Vagina (tissue), 2 donors: Measurements from ENCODE around the gene TBC1D2. TPM values are rescaled to one million over a fixed set of nuclear protein-coding genes. Genes with fewer than 3 reads are reported as not detected.
A peak's percentile ranks its signal among the peaks of the same experiment; 100 is the strongest.

Experiments used
- DNase-seq, 2 donors: peaks; one replicate each; pipeline ENCODE4 v3.0.0-alpha.2; 2017; ENCODE audit errors: extremely low spot score in 2 of 2
- H3K27ac ChIP-seq: fragments of 200-600 bp; sonication (generic); one replicate; pipeline ENCODE4 v1.5.1; 2019
- H3K27me3 ChIP-seq: fragments of 200-600 bp; sonication (generic); one replicate; pipeline ENCODE4 v1.5.1; 2019
- H3K36me3 ChIP-seq, 2 donors: fragments of 200-600 bp; sonication (generic); one replicate each; pipeline ENCODE4 v1.5.1; 2017 to 2019
- H3K4me1 ChIP-seq: fragments of 200-600 bp; sonication (generic); one replicate; pipeline ENCODE4 v1.5.1; 2019
- H3K4me3 ChIP-seq, 2 donors: fragments of 200-600 bp; sonication (generic); 1 replicate in 1 of 2; 2 replicates in 1 of 2; pipeline ENCODE4 v1.5.1; 2016 to 2019
- H3K9me3 ChIP-seq: fragments of 200-600 bp; sonication (generic); one replicate; pipeline ENCODE4 v1.5.1; 2019
- POLR2A ChIP-seq, 2 donors: fragments of 450-650 bp; IDR thresholded peaks; one replicate each; pipeline ENCODE4 v1.6.1; 2017; ENCODE audit warnings: antibody characterized with exemption in 2 of 2, mild to moderate bottlenecking in 2 of 2, moderate library complexity in 2 of 2
- POLR2AphosphoS5 ChIP-seq, 2 donors: sonication (generic); formaldehyde crosslinking; IDR thresholded peaks; one replicate each; pipeline ENCODE4 v1.9.0; 2017; ENCODE audit warnings: antibody characterized with exemption in 2 of 2, mild to moderate bottlenecking in 2 of 2, low read depth in 1 of 2; ENCODE audit not compliant: insufficient read depth in 1 of 2
- intact Hi-C: fragments of 100-400 bp; cut with DNase I; formaldehyde crosslinking; loops from one replicate; pipeline ENCODE4 v1.15.1; 2023
- total RNA-seq: library from RNA; depleted of rRNA; stranded (reverse); fragments of >200 nt; gene quantifications from one replicate; pipeline ENCODE4 v1.2.3, GENCODE V29; 2016
- TF ChIP-seq, protein P1 (sequence below), 3 experiments: fragments of 450-650 bp in 2 of 3; fragments of 200-600 bp in 1 of 3; sonication (generic) in 1 of 3; IDR thresholded peaks; one replicate each; pipeline ENCODE4 v1.5.1; 2017 to 2019; ENCODE audit warnings: antibody characterized with exemption in 3 of 3, mild to moderate bottlenecking in 2 of 3, moderate library complexity in 2 of 3

TBC1D2 gene
- total RNA-seq, 1 donor from 2014 or later: 28.0 TPM

DNA sequence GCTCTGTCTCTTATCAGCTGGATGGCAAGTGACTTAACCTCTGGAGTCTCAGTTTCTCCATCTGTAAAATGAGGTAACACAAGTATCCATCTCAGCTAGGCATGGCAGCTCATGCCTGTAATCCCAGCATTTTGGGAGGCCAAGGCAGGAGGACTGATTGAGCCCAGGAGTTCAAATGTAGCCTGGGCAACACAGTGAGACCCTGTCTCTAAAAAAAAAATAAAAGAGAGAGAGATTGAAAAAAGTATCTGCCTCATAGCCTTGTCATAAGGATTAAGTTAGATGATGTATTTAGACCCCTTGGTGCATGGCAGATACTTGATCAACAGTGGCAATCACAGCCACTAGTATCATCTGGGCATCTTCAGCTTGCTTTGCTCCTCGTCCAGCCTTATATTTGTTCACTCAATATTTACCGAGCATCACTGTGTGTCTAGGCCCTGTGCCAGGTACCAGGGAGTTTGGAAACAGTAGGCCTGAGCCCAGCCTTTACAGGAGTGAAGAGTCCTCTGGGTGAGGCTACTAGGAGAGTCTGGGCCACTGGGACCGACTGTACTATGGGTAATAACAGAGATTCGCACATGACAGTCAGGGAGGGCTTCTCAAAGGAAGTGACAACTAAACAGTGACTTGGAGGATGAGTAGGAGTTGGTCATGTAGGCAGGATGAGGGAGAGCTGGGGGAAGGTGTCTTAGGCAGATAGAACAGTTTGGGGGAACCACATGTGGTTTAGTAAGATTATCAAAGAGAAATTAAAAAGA, 97.2 kb downstream of the TBC1D2 start:
- intact Hi-C loops: no loop called here
- no peaks in the 10 kb centered on the region for H3K36me3 ChIP-seq
- H3K27ac ChIP-seq: no peak overlapping the region
- no peaks in the 10 kb centered on the region for H3K27me3 ChIP-seq
- H3K4me1 ChIP-seq: peaks cover 9% of the 10 kb centered on the region
- DNase-seq: no peak
- TF ChIP-seq POLR2A (IDR thresholded peaks at IDR 0.05) (no peak), POLR2AphosphoS5 (IDR thresholded peaks at IDR 0.05; ENCODE audit: insufficient read depth in 1 of 2, low read depth in 1 of 2) (no peak)
- TF ChIP-seq, protein P1, sequence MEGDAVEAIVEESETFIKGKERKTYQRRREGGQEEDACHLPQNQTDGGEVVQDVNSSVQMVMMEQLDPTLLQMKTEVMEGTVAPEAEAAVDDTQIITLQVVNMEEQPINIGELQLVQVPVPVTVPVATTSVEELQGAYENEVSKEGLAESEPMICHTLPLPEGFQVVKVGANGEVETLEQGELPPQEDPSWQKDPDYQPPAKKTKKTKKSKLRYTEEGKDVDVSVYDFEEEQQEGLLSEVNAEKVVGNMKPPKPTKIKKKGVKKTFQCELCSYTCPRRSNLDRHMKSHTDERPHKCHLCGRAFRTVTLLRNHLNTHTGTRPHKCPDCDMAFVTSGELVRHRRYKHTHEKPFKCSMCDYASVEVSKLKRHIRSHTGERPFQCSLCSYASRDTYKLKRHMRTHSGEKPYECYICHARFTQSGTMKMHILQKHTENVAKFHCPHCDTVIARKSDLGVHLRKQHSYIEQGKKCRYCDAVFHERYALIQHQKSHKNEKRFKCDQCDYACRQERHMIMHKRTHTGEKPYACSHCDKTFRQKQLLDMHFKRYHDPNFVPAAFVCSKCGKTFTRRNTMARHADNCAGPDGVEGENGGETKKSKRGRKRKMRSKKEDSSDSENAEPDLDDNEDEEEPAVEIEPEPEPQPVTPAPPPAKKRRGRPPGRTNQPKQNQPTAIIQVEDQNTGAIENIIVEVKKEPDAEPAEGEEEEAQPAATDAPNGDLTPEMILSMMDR (IDR thresholded peaks at IDR 0.05): no peak
- no peaks in the 10 kb centered on the region for H3K9me3 ChIP-seq
- H3K4me3 ChIP-seq: no peak overlapping the region

DNA sequence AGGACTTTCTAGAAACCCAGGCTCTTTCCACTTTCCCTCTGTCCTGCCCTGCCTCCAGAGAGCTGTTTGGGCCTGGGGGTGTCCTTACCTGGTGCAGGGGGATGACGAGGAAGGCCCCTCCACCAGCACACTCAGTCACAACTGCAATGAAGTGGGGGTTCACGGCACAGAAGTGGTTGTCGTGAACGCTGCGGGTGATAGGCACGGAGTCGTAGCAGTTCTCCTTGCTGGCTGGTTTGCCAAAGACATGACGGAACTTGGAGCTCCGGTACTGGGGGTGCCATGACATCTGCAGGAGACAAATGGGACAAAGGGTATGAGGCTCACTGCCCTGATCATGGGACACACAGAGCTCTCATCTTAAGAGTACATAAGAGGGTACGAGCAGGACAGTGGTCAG, 98.1 kb downstream of the TBC1D2 start:
- intact Hi-C loops: no loop called here
- DNase-seq: no peak
- Histone ChIP-seq H3K9me3 (no peaks in the 10 kb centered on the region), H3K27me3 (no peaks in the 10 kb centered on the region), H3K36me3 (no peaks in the 10 kb centered on the region), H3K4me1 (peaks cover 7% of the 10 kb centered on the region), H3K27ac (no peak overlapping the region), H3K4me3 (no peak overlapping the region)
- no peak for TF ChIP-seq POLR2AphosphoS5 (IDR thresholded peaks at IDR 0.05; ENCODE audit: insufficient read depth in 1 of 2, low read depth in 1 of 2)
- no peak for TF ChIP-seq POLR2A (IDR thresholded peaks at IDR 0.05)
- TF ChIP-seq, protein P1 (IDR thresholded peaks at IDR 0.05): no peak

DNA sequence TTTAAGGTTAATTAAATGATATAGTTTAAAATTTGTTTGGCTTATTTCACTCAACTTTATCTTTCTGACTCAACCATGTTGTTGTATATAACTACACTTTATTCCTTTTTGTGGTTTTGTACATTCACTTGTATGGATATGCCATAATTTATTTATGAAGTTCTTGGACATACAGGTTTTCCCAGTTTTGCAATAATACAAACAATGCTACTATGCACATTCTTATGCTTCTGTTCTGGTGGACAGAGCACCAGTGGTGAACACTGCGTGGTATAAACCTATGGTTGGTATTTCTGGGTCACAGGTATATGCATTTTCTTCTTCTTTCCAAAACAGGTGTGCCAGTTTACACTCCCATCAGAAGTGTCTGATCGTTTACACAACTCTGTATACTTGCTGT, 100.8 kb downstream of the TBC1D2 start:
- no peak for TF ChIP-seq POLR2A (IDR thresholded peaks at IDR 0.05)
- TF ChIP-seq, protein P1 (IDR thresholded peaks at IDR 0.05): no peak
- peak in 1 of 2 donors; percentile 47 for TF ChIP-seq POLR2AphosphoS5 (IDR thresholded peaks at IDR 0.05; ENCODE audit: insufficient read depth in 1 of 2, low read depth in 1 of 2)
- intact Hi-C loops: no loop called here
- H3K27ac ChIP-seq: no peak overlapping the region

DNA sequence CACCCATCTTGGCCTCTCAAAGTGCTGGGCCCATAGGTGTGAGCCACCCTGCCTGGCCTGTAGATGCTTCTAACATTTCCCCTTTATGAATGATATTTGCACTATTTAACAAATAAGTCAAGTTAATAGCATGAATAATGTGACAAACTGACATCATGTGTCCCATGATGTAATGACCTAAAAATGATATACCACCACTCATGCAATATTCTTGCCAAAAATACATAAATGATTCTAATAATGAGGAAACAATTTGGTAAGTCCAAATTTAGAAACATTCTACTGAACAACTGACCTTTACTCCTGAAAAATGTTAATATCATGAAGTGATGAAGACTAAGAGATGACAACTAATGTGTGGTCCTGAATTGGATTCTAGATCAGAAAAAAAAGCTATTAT, 102.9 kb downstream of the TBC1D2 start:
- no peak for TF ChIP-seq POLR2AphosphoS5 (IDR thresholded peaks at IDR 0.05; ENCODE audit: insufficient read depth in 1 of 2, low read depth in 1 of 2)
- TF ChIP-seq POLR2A (IDR thresholded peaks at IDR 0.05): no peak
- TF ChIP-seq, protein P1 (IDR thresholded peaks at IDR 0.05): no peak
- H3K4me3 ChIP-seq: no peak overlapping the region

More for the DNA sequence above, 100.8 kb downstream of the TBC1D2 start:
- Histone ChIP-seq H3K36me3 (no peaks in the 10 kb centered on the region), H3K4me1 (no peaks in the 10 kb centered on the region), H3K27me3 (no peaks in the 10 kb centered on the region), H3K9me3 (no peaks in the 10 kb centered on the region), H3K4me3 (no peak overlapping the region)
- no peak for DNase-seq

DNA sequence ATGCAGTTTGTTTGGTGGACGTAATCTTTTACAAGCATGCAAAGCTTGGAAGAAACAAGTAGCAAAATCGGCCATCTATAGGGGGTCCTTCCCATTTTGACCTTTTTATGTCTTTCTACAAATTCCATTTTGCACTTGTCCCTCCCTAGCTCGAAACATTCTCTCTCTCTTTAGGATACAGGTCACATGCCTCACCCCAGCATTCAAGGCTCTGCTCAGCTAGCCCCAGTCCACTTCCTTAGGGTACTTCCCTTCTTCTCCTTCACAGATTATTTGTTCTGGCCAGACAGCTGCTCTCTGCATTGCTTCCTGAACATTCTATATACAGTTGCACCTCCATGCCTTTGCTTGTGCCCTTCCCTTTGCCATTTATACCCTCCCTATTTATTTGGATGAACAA, 104.7 kb downstream of the TBC1D2 start:
- Histone ChIP-seq H3K36me3 (no peaks in the 10 kb centered on the region), H3K27me3 (no peaks in the 10 kb centered on the region), H3K9me3 (no peaks in the 10 kb centered on the region), H3K4me3 (no peak overlapping the region), H3K4me1 (peaks cover 5% of the 10 kb centered on the region), H3K27ac (no peak overlapping the region)
- intact Hi-C loops: no loop called here
- no peak for DNase-seq
- TF ChIP-seq POLR2A (IDR thresholded peaks at IDR 0.05) (no peak), POLR2AphosphoS5 (IDR thresholded peaks at IDR 0.05; ENCODE audit: insufficient read depth in 1 of 2, low read depth in 1 of 2) (no peak)
- TF ChIP-seq, protein P1 (IDR thresholded peaks at IDR 0.05): no peak

More for the DNA sequence above, 102.9 kb downstream of the TBC1D2 start:
- intact Hi-C loops: no loop called here
- no peaks in the 10 kb centered on the region for H3K36me3 ChIP-seq
- no peak overlapping the region for H3K27ac ChIP-seq
- H3K27me3 ChIP-seq: no peaks in the 10 kb centered on the region
- no peak for DNase-seq
- no peaks in the 10 kb centered on the region for H3K4me1 ChIP-seq
- no peaks in the 10 kb centered on the region for H3K9me3 ChIP-seq
